Medulla oblongata (tissue), 1 donor: ENCODE measurements around the gene TPSAB1.

Source experiments
- DNase-seq: peaks from one replicate; pipeline ENCODE4 v3.0.0-alpha.2; 2015; ENCODE audit errors: extremely low spot score

TPSAB1 gene

DNA sequence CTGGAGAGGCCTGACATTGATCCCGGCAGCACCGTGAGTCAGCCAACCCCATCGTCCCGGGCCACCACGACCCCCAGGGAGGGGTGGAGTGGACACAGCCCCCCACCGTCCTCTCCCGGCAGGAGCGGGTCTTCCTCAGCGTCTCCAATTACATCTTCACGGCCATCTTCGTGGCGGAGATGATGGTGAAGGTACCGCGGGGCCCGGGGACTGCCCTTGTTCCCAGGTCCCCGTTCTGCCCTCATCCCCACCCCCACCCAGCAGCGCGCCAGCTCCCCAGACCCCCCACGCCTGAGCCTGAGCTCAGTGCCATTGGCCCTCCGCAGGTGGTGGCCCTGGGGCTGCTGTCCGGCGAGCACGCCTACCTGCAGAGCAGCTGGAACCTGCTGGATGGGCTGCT is 30.0 kb upstream of the TPSAB1 start:
- no peak for DNase-seq

DNA sequence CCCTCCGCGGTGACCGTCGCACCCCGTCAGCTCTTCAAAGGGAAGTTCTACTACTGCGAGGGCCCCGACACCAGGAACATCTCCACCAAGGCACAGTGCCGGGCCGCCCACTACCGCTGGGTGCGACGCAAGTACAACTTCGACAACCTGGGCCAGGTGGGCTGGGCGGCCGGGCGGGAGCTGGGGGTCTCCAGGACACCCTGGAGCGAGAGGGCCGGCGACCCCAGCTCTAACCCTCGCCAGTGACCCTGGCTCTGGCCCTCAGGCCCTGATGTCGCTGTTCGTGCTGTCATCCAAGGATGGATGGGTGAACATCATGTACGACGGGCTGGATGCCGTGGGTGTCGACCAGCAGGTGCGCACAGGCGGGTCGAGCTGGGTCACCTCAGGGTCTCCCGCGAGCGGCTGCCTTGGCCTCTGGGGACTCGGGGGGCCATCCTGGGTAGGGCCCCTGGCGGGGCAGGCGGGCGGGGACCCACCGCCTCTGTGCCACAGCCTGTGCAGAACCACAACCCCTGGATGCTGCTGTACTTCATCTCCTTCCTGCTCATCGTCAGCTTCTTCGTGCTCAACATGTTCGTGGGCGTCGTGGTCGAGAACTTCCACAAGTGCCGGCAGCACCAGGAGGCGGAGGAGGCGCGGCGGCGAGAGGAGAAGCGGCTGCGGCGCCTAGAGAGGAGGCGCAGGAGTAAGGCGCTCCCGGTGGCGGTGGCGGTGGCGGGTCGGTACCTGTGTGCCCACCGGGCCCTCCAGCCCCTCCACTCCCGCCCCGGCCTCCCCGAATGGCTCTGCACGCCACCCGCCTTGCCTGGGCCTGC is 28.8 kb upstream of the TPSAB1 start:
- no peak for DNase-seq

DNA sequence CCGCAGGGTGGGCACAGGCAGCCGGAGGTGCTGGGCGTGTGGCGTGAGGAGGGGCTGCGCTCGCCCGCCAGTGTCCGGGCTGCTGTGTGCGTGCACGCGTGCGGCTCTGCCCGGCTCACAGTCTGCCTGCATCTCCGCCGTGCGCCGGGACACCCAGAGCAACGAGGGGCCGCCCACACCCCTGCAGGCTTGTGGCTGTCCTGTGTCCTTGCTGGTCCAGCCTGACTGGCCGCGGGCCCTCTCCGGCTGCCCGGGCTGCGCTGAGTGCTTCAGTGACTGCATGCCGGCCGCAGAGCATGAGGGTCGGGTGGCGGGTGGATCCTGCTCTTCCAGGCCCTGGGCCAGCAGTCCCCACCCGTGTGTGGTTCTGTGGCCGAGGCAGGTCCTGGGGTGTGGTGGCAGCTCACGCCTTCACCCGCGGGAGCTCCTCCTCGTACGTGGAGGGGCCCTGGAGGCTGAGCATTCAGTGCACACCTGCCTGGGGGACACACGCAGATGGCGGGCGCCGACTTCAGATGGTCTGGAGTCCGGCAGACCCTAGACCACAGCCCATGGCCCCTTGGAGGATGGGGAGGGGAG is 27.8 kb upstream of the TPSAB1 start:
- no peak for DNase-seq

DNA sequence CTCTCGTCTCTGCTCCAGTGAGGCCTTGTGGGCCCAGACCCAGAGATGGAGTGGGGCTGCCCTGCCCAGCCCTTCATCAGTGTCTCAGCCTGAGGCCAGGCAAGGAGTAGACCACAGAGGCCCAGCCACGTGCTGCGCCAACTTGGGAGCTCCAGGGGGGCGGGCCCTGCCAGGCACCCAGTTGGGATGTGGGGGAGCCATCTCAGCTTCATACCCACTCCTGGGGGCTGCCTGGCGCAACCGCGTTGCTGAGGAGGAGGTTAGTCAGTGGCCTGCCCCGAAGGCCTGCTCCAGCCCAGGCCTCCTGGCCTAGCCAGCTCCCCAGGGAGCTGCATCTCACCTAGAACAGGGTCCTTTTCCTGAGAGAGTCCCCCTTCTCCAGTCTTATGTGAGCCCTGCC is 27.3 kb upstream of the TPSAB1 start:
- DNase-seq: no peak

DNA sequence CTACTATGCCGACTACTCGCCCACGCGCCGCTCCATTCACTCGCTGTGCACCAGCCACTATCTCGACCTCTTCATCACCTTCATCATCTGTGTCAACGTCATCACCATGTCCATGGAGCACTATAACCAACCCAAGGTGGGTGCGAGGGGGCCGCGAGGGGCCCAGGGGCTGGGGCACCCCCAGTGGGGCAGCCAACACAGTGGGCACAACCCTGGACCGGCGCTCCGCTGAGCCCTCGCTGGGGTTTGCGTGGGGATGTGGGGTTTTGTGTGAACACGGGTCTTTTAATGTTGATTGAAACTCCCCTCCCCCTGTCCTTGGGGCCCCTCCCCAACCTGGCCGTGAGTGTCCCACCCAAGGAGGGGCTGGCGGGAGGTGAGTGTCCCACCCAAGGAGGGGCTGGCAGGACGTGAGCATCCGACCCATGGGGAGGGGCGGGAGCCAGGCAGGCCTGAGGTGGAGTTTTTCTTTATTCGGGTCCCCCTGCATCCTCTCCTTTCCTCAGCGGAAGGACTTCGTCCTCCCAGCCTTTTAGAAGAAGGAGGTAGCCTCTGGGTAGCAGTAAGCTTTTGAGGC is 26.6 kb upstream of the TPSAB1 start:
- no peak for DNase-seq

DNA sequence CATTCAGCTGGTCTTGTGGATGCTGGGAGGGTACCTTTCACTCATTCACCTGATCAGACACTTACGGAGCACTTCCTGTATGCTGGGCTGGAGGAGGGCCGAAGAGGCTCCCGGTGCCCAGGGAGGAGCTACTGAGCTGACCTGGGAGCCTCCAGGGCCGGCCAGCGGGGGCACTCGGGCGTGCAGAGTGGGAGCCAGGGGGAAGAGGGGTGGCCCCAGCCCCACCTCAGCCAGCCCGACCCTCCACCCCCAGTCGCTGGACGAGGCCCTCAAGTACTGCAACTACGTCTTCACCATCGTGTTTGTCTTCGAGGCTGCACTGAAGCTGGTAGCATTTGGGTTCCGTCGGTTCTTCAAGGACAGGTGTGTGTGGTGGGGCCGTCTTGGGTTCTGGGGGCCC is 25.8 kb upstream of the TPSAB1 start:
- DNase-seq: no peak

DNA sequence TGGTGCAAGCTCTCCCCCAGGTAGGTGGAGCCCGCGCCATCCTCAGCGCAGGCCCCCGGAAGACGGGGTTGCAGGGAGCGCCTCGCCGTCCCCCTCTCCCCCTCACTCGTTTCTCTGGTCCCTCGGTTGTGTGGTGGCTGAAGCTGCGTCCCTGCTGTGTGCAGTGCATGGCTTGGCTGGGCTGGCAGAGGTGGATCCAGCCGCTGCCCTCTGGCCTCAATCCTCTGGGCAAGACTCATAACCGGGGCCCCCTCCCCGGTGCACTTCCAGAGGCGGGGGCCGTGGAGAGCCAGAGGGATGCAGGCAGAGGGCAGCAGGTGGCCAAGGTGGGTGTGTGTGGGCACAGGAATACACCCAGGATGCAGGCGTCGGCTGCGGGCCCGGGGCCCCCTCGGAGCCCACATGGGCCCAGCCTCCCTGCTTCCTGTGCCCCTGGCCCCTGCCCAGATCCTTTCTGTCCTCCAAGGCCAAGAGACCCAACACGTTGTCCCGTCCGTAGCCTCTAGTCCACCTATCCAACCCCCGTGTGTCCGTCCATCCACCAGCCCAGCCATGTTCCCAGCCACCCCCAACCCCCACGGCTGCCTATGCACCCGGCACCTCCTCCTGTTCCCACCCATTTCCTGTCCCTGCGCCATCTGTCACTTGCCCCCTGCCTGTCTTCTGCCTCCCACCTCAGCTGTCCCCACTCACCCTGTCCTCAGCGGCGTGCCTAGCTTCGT is 24.8 kb upstream of the TPSAB1 start:
- no peak for DNase-seq

DNA sequence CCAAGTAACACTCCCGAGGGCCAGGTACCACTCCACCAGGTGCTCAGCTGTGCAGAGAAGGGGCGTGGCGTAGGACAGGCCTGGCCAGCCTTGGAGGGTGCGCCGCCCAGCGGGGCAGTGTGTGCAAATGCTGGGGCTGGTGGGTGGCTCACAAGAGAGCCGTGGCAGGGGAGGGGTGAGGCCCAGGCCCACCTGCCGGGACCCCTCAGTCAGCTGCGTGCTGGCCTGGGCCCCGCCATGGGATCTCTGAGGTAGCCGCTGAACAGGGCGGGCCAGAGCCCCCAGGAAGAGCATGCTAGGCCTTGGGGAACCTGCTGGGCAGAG is 24.2 kb upstream of the TPSAB1 start:
- no peak for DNase-seq

DNA sequence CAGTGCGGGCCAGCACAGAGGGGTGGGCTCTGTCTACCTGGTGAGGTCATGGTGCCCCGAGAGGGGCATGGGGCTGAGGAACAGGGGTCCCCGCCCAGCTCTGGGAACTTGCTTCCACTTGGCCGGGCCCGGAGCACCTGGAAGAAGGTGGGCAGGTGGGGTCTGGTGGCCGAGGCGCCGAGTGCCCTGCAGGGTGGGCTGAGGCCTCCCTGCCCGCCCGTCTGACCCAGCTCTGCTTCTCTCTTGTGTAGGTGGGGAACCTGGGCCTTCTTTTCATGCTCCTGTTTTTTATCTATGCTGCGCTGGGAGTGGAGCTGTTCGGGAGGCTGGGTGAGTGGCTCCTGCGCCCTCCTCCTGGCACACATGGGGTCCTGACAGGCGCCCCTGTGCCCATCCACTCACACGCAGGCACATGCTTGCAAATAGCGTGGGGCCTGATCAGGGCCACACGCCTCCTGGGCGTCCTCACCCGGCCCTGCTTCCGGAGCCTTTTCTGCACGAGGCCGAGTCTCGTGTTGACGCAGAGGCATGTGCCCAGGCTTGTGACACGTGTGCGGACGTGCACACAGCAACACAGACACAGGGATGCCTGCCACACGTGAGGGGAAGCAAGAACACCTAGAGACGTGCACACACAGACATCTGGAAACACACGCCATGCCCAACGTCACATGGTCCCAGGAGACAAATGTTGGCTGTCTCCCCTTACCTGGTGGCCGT is 23.7 kb upstream of the TPSAB1 start:
- no peak for DNase-seq

DNA sequence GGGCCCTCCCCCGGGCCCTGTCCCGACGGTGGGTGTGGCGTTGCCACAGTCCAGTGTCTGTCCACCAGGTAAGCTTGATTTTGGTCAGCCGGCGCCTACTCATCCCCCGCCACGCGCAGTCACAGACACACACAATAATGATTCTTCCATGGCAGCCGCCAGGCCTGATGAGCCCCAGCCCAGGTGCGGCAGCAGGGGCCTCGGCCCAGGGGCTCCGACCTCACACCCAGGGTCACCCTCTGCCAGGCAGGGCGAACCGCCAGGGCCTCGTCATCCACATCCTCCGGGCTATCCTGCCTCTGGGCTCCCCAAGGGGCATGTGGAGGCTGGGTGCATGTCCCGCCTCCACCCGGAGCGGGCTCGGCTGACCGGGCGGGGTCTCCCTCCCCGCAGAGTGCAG is 23.0 kb upstream of the TPSAB1 start:
- DNase-seq: no peak

DNA sequence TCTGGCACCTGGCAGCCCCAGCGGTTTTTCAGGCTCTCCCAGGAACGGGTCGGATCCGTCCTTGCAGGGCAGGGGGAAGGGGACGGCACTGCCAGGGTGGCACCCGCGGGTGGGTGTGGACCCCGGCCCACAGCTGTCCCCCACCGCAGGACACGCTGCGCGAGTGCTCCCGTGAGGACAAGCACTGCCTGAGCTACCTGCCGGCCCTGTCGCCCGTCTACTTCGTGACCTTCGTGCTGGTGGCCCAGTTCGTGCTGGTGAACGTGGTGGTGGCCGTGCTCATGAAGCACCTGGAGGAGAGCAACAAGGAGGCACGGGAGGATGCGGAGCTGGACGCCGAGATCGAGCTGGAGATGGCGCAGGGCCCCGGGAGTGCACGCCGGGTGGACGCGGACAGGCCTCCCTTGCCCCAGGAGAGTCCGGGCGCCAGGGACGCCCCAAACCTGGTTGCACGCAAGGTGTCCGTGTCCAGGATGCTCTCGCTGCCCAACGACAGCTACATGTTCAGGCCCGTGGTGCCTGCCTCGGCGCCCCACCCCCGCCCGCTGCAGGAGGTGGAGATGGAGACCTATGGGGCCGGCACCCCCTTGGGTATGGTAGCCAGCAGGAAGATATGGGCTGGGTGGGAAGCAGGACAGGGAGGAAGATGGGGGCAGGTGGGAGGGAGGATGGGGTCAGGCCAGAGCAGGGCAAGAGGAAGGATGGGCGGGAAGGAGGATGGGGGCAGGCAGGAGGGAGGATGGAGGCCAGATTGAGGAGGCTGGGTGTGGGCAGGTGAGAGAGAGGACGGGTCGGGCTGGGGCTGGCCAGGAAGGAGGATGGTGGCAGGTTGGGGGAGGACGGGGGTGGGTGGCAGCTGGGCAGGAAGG is 22.2 kb upstream of the TPSAB1 start:
- no peak for DNase-seq

DNA sequence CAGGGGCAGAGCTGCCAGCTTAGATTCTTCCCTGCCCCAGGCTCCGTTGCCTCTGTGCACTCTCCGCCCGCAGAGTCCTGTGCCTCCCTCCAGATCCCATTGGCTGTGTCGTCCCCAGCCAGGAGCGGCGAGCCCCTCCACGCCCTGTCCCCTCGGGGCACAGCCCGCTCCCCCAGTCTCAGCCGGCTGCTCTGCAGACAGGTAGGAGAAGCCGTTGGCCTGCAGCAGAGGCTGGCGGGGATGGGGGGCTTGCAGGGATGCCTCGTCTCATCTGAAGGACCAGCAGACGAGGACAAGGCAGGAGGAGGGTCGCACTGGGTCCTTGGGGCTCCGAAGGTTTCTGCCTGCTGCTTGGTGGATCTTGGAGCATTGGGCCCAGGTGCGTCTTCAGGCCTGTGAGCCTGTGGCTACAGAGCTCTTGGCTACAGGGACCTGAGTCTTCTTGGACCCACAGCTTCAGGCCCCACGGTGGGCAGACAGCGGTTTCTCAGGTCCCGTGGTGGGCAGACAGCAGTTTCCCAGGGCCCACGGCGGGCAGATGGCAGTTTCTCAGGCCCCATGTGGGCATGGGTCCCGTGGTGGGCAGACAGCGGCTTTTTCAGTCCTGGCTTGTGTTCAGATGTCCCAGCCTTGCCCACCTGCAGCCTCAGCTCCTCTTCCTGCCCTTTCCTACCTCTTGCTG is 21.4 kb upstream of the TPSAB1 start:
- no peak for DNase-seq

DNA sequence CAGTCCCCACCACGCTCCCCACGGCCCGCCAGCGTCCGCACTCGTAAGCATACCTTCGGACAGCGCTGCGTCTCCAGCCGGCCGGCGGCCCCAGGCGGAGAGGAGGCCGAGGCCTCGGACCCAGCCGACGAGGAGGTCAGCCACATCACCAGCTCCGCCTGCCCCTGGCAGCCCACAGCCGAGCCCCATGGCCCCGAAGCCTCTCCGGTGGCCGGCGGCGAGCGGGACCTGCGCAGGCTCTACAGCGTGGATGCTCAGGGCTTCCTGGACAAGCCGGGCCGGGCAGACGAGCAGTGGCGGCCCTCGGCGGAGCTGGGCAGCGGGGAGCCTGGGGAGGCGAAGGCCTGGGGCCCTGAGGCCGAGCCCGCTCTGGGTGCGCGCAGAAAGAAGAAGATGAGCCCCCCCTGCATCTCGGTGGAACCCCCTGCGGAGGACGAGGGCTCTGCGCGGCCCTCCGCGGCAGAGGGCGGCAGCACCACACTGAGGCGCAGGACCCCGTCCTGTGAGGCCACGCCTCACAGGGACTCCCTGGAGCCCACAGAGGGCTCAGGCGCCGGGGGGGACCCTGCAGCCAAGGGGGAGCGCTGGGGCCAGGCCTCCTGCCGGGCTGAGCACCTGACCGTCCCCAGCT is 20.3 kb upstream of the TPSAB1 start:
- DNase-seq: no peak

DNA sequence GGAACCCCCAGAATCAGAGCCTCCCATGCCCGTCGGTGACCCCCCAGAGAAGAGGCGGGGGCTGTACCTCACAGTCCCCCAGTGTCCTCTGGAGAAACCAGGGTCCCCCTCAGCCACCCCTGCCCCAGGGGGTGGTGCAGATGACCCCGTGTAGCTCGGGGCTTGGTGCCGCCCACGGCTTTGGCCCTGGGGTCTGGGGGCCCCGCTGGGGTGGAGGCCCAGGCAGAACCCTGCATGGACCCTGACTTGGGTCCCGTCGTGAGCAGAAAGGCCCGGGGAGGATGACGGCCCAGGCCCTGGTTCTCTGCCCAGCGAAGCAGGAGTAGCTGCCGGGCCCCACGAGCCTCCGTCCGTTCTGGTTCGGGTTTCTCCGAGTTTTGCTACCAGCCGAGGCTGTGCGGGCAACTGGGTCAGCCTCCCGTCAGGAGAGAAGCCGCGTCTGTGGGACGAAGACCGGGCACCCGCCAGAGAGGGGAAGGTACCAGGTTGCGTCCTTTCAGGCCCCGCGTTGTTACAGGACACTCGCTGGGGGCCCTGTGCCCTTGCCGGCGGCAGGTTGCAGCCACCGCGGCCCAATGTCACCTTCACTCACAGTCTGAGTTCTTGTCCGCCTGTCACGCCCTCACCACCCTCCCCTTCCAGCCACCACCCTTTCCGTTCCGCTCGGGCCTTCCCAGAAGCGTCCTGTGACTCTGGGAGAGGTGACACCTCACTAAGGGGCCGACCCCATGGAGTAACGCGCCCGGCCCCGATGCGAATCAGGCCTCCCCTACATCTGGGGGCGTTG is 19.5 kb upstream of the TPSAB1 start:
- no peak for DNase-seq

DNA sequence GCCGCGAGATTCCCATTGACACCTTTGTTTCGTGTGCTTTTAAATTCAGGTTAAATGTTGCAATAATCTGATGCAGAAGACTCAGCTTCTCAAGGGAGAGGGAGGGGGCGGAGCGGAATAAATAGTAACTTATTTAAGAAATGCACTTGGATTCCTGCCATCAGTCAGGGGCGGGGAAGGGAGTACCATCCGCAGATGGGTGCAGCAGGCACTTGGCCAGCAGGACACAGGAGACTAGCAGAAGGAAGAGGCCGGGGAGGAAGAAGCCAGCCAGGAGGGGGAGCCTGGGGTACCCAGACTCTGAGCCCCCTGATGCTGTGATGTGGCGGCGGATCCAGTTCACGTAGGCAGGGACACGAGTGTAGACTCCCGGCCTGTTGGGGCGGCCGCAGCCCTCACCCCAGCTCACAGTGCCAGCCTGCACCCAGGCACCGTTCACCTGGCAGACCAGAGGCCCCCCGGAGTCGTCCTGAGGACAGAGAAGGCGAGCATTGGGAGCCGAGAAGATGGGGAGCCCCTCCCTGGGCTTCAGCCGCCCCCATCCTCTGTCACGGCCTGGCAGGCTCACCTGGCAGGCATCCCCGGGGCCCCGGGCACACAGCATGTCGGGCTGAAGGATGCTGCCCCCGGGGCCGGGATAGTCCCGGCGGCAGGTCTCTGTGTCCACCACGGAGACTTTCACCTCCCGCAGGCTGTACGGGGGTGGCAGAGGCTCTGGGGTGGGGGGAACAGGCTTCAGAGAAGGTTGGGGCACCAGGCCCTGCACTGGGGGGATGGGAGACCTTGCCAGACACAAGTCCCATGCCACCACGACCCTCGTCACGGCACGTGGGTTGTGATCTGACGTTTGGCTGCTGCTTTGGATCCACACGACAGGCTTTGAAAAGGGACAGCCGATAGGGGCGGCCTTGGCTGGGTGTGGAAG is 18.6 kb upstream of the TPSAB1 start:
- DNase-seq: no peak

DNA sequence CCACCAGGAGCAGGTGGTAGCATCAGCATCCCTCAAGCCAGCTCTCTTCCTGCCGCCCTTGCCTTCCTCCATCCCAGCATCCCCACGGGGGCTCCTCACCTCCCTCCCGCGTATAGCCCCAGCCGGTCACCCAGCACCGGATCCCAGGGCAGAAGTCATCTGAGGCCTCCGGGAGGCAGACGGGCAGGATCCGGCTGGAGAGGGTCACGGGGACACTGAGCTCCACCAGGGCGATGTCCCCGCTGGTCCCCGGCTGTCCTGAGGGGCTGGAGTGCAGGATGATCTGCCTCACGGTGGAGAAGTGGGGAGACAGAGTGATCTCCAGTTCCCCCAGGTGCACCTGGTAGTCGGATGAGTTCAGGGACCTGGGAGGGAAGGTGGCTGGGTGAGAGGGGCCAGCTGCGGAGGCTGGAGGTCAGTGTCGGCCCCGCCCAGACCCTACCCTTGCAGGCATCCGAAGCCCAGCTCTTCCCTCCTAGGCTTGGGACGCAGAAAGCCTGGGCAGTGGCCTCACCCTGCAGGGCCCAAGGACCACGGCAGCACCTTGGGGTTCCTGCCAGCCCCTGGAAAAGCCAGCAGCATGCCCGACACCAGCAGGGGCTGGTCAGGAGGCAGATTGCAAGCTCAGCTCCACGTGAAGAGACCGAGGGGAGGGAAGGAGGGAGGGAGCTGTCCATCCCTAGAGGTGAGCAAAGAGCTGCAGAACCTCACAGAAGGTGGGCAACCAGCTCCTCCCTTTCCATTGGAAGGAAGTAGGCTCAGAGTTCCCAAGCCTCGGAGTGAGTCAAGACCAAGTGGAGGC is 17.8 kb upstream of the TPSAB1 start:
- DNase-seq: no peak
